ENCODE data around the gene PRR5. TPM values are rescaled to one million over a fixed set of nuclear protein-coding genes. Genes with fewer than 3 reads are reported as not detected.

Gene PRR5
- total RNA-seq, 2 donors from 2014 or later = 15.1 to 19.9 TPM

DNA sequence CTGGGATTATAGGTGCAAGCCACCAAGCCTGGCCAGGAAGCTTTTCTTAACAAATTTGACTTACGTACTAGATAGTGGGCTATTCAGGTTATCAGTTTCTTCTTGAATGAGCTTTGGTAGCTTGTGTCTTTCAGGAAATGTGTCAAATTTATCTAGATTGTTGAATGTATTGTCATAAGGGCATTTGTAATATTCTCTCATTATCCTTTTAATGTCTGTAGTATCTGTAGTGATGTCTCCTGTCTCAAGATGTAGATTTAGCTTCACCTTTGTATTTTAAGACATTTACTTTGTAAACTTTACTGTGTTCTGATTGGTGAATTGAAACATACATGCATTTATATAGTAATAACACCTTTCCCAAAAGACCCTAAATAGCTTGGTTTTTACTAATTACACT is 71.1 kb downstream of the PRR5 start:
- H3K27me3 Mint-ChIP-seq = peaks cover 3% of the 10 kb centered on the region
- H3K4me1 Mint-ChIP-seq = no peaks in the 10 kb centered on the region
- no peak for ATAC-seq (replicated peaks)
- peaks cover 13% of the 10 kb centered on the region for H3K9me3 Mint-ChIP-seq
- no peaks in the 10 kb centered on the region for H3K36me3 Mint-ChIP-seq (ENCODE audit: low read depth)
- H3K4me3 Mint-ChIP-seq = no peak overlapping the region
- H3K27ac Mint-ChIP-seq = no peak overlapping the region

DNA sequence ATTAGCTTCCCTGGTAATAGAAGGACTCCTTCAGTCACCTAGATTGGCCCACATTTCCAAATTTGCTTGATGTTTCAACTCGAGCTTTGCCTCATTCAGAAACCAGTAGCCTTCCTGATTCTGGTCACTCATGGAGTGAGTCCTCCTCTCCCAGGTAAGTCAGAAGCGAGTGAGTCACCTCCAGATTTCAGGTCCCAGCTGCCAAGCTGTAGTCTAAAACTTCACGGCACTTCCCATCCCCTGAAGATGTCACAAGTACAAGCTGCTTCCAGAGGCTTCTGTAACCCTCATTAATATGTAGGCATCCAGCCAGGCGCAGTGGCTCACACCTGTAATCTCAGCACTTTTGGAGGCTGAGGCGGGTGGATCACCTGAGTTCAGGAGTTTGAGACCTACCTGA is 73.9 kb downstream of the PRR5 start:
- no peak for ATAC-seq (replicated peaks)
- Mint-ChIP-seq H3K4me3 (no peak overlapping the region), H3K9me3 (peaks cover 13% of the 10 kb centered on the region)

DNA sequence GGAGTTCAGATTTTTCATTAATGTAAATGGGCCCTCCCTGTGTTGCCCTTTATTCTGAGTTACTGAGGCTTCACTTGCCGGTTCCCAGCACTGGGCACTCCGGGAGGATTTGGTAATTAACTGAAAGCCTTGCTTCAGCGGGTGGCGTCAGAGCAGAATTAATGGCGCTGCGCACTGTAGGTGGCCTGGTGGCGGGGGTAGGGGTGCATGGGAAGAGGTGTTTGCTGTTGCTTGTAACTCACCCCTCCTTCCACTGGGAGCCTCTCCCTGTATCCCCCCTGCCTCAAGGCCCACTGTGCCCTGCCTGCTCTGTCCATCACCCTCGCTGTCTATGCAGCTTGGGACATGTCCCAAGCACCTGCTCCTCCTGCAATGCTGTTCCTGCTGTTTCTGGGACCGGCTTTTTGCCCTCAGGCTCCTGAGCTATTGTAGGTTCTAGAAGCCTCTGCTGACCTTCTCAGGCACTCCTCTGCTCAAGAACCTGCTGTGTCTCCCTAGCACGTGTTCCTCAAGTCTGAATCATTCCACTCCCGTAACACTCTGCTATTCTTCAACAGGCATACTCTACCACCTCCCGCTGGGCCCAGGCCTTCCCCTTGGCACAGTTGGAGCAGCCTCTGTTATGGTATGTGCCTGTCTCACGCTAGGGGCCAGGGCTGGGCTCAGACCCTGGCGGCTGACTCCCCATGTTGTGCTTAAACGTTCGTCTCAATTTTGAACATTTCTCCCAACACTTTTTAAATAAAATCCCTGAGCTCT is 74.8 kb downstream of the PRR5 start:
- Mint-ChIP-seq H3K27me3 (peaks cover 2% of the 10 kb centered on the region), H3K27ac (no peak overlapping the region), H3K9me3 (peaks cover 11% of the 10 kb centered on the region), H3K4me1 (no peaks in the 10 kb centered on the region), H3K4me3 (no peak overlapping the region), H3K36me3 (ENCODE audit: low read depth) (no peaks in the 10 kb centered on the region)
- ATAC-seq (replicated peaks) = no peak

More for the DNA sequence above, 73.9 kb downstream of the PRR5 start:
- Mint-ChIP-seq H3K36me3 (ENCODE audit: low read depth) (no peaks in the 10 kb centered on the region), H3K27ac (no peak overlapping the region), H3K4me1 (no peaks in the 10 kb centered on the region), H3K27me3 (peaks cover 3% of the 10 kb centered on the region)

DNA sequence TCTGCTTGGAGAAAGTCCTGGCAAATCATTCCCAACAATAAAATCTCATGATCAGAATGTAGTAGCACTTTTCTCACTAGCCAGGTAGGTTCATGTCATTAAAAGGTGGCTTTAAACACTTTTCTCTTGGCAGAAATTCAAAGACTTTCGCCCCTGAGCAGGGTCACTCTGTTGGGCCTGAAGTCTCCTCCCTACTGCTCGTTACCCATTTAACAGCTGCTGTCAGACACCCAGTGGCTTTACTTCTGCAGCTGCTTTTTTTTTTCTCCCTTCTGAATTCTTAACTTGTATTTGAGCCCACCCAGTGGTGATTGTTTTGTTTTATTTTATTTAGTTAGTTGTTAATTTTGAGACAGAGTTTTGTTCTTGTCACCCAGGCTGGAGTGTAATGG is 75.4 kb downstream of the PRR5 start:
- peaks cover 10% of the 10 kb centered on the region for H3K9me3 Mint-ChIP-seq
- H3K27me3 Mint-ChIP-seq = no peaks in the 10 kb centered on the region
- H3K4me3 Mint-ChIP-seq = no peak overlapping the region
- no peaks in the 10 kb centered on the region for H3K36me3 Mint-ChIP-seq (ENCODE audit: low read depth)
- no peak overlapping the region for H3K27ac Mint-ChIP-seq
- H3K4me1 Mint-ChIP-seq = no peaks in the 10 kb centered on the region
- ATAC-seq (replicated peaks) = no peak

DNA sequence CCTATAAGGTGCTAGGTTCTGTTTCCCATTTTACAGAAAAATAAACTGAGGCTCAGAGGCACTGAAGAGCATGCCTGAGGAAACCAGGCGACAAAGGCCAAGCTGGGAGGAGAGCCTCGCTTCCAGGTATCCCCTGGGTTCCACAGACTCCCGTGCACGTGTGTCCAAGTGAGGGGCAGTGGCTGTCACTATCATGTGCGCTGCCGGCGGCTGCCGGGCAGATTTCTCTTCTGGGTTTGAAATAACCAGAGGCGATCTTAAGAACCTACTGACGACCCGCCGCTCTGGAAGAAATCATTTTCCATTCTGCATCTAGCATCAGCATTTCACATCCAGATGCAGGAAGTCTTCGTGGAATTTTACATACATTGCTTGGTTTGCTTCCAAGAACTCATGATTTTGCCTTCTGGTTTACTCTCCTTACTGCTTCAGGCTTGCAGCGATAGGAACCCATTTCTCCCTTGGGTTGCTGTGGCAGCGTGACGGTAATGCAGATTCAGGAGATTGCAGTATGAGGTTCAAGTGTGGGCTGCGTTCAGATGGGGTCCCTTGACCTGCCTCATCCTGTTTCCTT is 79.0 kb downstream of the PRR5 start:
- no peaks in the 10 kb centered on the region for H3K9me3 Mint-ChIP-seq
- H3K27me3 Mint-ChIP-seq = peaks cover 13% of the 10 kb centered on the region
- no peak overlapping the region for H3K27ac Mint-ChIP-seq
- H3K4me3 Mint-ChIP-seq = no peak overlapping the region
- ATAC-seq (replicated peaks) = no peak
- H3K36me3 Mint-ChIP-seq (ENCODE audit: low read depth) = no peaks in the 10 kb centered on the region
- H3K4me1 Mint-ChIP-seq = no peaks in the 10 kb centered on the region

DNA sequence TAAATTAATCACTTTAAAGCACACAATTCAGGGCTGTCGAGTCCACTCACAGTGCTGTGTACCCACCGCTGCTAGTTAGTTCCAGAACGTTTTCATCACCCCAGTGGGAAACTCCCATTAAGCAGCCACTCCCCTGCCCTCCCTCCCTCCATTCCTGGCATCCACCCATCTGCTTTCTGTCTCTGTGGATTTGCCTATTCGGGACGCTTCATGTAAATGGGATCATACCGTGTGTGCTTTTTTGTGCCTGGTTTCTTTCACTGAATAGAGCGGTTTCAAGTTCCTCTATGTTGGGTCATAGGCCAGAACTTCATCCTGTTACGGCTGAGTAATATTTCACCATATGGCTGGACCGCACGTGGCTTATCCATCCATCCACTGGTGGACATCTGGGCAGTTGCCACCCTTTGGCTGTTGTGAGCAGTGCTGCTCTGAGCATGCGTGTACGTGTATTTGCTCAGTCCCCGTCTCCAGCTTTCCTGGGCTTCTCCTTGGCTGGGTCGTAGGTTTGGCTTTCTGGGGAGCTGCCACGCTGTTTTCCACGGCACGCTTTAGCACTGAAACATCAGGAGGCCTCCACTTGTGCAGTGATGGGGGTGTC is 80.5 kb downstream of the PRR5 start:
- Mint-ChIP-seq H3K4me3 (no peak overlapping the region), H3K9me3 (no peaks in the 10 kb centered on the region), H3K36me3 (ENCODE audit: low read depth) (no peaks in the 10 kb centered on the region), H3K27ac (no peak overlapping the region), H3K4me1 (no peaks in the 10 kb centered on the region), H3K27me3 (peaks cover 13% of the 10 kb centered on the region)
- no peak for ATAC-seq (replicated peaks)

DNA sequence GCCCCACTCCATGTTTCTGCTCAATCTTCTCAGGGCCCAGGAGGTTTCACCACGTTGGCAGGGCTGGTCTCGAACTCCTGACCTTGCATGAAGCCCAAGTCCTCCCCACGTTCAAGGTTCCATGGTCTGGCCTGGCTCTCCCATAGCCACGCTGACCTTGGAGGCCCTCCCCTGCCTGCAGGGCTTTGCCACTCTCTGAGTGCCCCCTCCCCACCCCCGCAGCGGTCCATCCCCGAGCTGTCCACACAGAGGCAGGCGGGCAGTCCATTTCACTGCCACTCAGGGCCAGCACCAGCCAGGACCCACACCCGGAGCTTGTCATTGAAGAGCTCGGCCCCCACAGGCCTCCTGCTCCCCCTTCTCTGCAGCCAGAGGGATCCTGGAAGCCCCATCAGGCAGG is 81.1 kb downstream of the PRR5 start:
- no peaks in the 10 kb centered on the region for H3K9me3 Mint-ChIP-seq
- H3K4me3 Mint-ChIP-seq = no peak overlapping the region
- H3K36me3 Mint-ChIP-seq (ENCODE audit: low read depth) = no peaks in the 10 kb centered on the region
- H3K27me3 Mint-ChIP-seq = peaks cover 13% of the 10 kb centered on the region
- H3K27ac Mint-ChIP-seq = no peak overlapping the region
- H3K4me1 Mint-ChIP-seq = no peaks in the 10 kb centered on the region
- ATAC-seq (replicated peaks) = no peak

DNA sequence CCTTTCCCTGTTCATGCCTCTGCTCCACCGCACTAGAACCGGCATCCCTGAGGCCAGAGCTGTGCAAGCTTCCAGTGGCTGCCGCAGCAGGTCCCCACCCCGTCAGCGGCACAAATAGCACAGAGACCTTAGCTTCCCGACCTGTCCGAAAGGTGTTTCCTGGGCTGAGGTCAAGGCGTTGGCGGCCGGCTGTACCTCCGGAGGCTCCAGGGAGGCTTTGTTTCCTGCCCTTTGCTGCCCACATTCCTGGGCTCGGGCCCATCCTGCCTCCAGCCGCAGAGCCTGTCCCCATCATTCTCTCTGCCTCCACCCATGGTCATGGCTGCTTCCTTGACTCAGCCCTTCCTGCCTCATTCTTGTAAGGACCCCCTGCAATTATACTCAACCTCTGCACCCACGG is 81.6 kb downstream of the PRR5 start:
- no peak overlapping the region for H3K4me3 Mint-ChIP-seq
- peaks cover 13% of the 10 kb centered on the region for H3K27me3 Mint-ChIP-seq
- H3K36me3 Mint-ChIP-seq (ENCODE audit: low read depth) = no peaks in the 10 kb centered on the region
- no peaks in the 10 kb centered on the region for H3K9me3 Mint-ChIP-seq
- H3K27ac Mint-ChIP-seq = no peak overlapping the region
- no peak for ATAC-seq (replicated peaks)
- H3K4me1 Mint-ChIP-seq = no peaks in the 10 kb centered on the region

DNA sequence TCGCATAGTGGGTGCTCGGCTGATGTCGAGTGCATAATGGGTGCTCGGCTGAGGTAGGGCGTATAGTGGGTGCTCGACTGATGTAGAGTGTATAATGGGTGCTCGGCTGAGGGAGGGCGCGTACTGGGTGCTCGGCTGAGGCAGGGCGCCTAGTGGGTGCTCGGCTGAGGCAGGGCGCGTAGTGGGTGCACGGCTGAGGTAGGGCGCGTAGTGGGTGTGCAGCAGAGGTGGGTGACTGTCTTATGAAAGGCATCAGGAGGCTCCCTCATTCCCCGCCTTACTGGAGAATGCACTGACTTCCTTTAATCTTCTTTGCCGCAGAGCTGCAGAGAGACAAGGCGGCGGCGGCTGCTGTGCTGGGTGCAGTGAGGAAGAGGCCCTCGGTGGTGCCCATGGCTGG is 84.1 kb downstream of the PRR5 start:
- Mint-ChIP-seq H3K9me3 (no peaks in the 10 kb centered on the region), H3K36me3 (ENCODE audit: low read depth) (no peaks in the 10 kb centered on the region), H3K27me3 (peaks cover 16% of the 10 kb centered on the region), H3K4me1 (peaks cover 4% of the 10 kb centered on the region), H3K27ac (no peak overlapping the region), H3K4me3 (no peak overlapping the region)
- ATAC-seq (replicated peaks) = no peak

DNA sequence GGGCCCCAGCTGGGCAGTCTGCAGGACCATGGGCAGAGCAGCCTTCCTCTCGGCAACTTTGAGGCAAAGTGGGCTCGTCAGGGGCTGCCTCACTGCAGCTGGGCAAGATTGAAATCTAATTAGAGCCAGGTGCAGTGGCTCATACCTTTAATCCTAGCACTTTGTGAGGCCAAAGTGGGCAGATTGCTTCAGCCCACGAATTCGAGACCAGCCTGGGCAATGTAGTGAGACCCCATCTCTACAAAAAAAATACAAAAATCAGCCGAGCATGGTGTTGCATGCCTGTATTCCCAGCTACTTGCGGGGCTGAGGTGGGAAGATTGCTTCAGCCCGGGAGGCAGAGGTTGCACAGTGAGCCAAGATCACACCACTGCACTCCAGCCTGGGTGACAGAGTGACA is 84.6 kb downstream of the PRR5 start:
- peaks cover 4% of the 10 kb centered on the region for H3K4me1 Mint-ChIP-seq
- H3K36me3 Mint-ChIP-seq (ENCODE audit: low read depth) = no peaks in the 10 kb centered on the region
- no peaks in the 10 kb centered on the region for H3K9me3 Mint-ChIP-seq
- ATAC-seq (replicated peaks) = no peak
- no peak overlapping the region for H3K4me3 Mint-ChIP-seq
- no peak overlapping the region for H3K27ac Mint-ChIP-seq
- H3K27me3 Mint-ChIP-seq = peaks cover 16% of the 10 kb centered on the region

Other genes with a start within 250 kb of the PRR5 start
- 1 to 10 TPM; 5.8 to 6.3 TPM for gene RTL6, start 204.0 kb upstream of the PRR5 start, total RNA-seq
- 1 to 10 TPM in 1 of 2 donors, not detected in 1; 2.3 TPM for gene ARHGAP8, start 50.4 kb downstream of the PRR5 start, total RNA-seq